Dedifferentiated amniotic fluid mesenchymal stem cell (primary cell): ENCODE measurements around the gene SIK3.

Experiments
- DNase-seq: peaks from one replicate; pipeline ENCODE4 v3.0.0-alpha.2; 2016; ENCODE audit errors: extremely low spot score

Gene SIK3

GRCh38 chr11:116931206-116931953 lies 166.8 kb downstream of the SIK3 start:
- DNase-seq, result no peak

GRCh38 chr11:116930586-116930985 lies 167.6 kb downstream of the SIK3 start:
- DNase-seq, result no peak

- no peak for DNase-seq
Measured at GRCh38 chr11:116930177-116930576, 168.1 kb downstream of the SIK3 start.

- no peak for DNase-seq
Measured at GRCh38 chr11:116929414-116930090, 168.7 kb downstream of the SIK3 start.

- no peak for DNase-seq
Measured at GRCh38 chr11:116928845-116929244, 169.4 kb downstream of the SIK3 start.

GRCh38 chr11:116928102-116928777 lies 170.0 kb downstream of the SIK3 start:
- no peak for DNase-seq

GRCh38 chr11:116927163-116927974 lies 170.9 kb downstream of the SIK3 start:
- no peak for DNase-seq

GRCh38 chr11:116925050-116925449 lies 173.2 kb downstream of the SIK3 start:
- DNase-seq, result no peak

- DNase-seq, result no peak
Measured at GRCh38 chr11:116918925-116919655, 179.1 kb downstream of the SIK3 start.

- DNase-seq, result no peak
Measured at GRCh38 chr11:116917632-116918031, 180.6 kb downstream of the SIK3 start.

- DNase-seq, result no peak
Measured at GRCh38 chr11:116916886-116917285, 181.3 kb downstream of the SIK3 start.

- no peak for DNase-seq
Measured at GRCh38 chr11:116916052-116916451, 182.2 kb downstream of the SIK3 start.

GRCh38 chr11:116913000-116913399 lies 185.2 kb downstream of the SIK3 start:
- DNase-seq, result no peak

GRCh38 chr11:116911976-116912734 lies 186.1 kb downstream of the SIK3 start:
- DNase-seq, result peak; percentile 38

GRCh38 chr11:116910847-116911246 lies 187.4 kb downstream of the SIK3 start:
- no peak for DNase-seq

GRCh38 chr11:116910378-116910777 lies 187.8 kb downstream of the SIK3 start:
- no peak for DNase-seq

- no peak for DNase-seq
Measured at GRCh38 chr11:116909245-116909644, 189.0 kb downstream of the SIK3 start.

GRCh38 chr11:116906479-116906878 lies 191.7 kb downstream of the SIK3 start:
- DNase-seq, result no peak

GRCh38 chr11:116903090-116903489 lies 195.1 kb downstream of the SIK3 start:
- no peak for DNase-seq

GRCh38 chr11:116901964-116902688 lies 196.1 kb downstream of the SIK3 start:
- no peak for DNase-seq
